ENCODE measurements around the gene THEMIS. TPM values are rescaled to one million over a fixed set of nuclear protein-coding genes. Genes with fewer than 3 reads are reported as not detected.

The THEMIS gene
- total and polyA plus RNA-seq, 2 donors (not counting 1 experiment from before 2014, with no cell fraction given), result not detected

GRCh38 chr6:127776320-127776719, 124.5 kb downstream of the THEMIS start:
- no peak for DNase-seq (ENCODE audit: low read depth in 2 of 2)

GRCh38 chr6:127775371-127775770, 125.5 kb downstream of the THEMIS start:
- no peak overlapping the region for H2AFZ ChIP-seq (ENCODE audit: low read length)
- no peaks in the 10 kb centered on the region for H3K79me2 ChIP-seq (ENCODE audit: control insufficient read depth, insufficient read depth, low read length)
- TF ChIP-seq CTCF (conservative IDR thresholded peaks at IDR 0.05 in 1 of 2, IDR thresholded peaks at IDR 0.05 in 1 of 2; ENCODE audit: low read depth in 1 of 2, low read length in 2 of 2) (no peak), EZH2 (IDR thresholded peaks at IDR 0.05; ENCODE audit: low read length, missing control alignments) (no peak)
- DNase-seq (ENCODE audit: low read depth in 2 of 2), result no peak
- H3K4me1 ChIP-seq (ENCODE audit: control insufficient read depth, extremely low read depth, insufficient read depth, low read length), result no peaks in the 10 kb centered on the region
- H3K4me2 ChIP-seq (ENCODE audit: extremely low read depth, insufficient read depth, low read length), result no peak overlapping the region
- H3K27ac ChIP-seq (ENCODE audit: insufficient read depth, low read length), result no peak overlapping the region
- no peak overlapping the region for H3K4me3 ChIP-seq (replicated peaks in 1 of 4; ENCODE audit: control extremely low read depth in 1 of 4, insufficient read depth in 1 of 4, low read depth in 3 of 4, low read length in 4 of 4)
- no peaks in the 10 kb centered on the region for H3K9me3 ChIP-seq (ENCODE audit: control insufficient read depth, insufficient read depth, low read depth, low read length)
- H3K9ac ChIP-seq (ENCODE audit: insufficient read depth, low read length), result no peak overlapping the region
- no peaks in the 10 kb centered on the region for H3K27me3 ChIP-seq (ENCODE audit: control insufficient read depth, insufficient read depth, low read length)
- no peaks in the 10 kb centered on the region for H4K20me1 ChIP-seq (ENCODE audit: control insufficient read depth, extremely low read depth, insufficient read depth, low read length)
- H3K36me3 ChIP-seq (ENCODE audit: control insufficient read depth, insufficient read depth, low read length), result no peaks in the 10 kb centered on the region

More at GRCh38 chr6:127776320-127776719, 124.5 kb downstream of the THEMIS start:
- H2AFZ ChIP-seq (ENCODE audit: low read length), result no peak overlapping the region
- H3K79me2 ChIP-seq (ENCODE audit: control insufficient read depth, insufficient read depth, low read length), result no peaks in the 10 kb centered on the region
- no peaks in the 10 kb centered on the region for H3K27me3 ChIP-seq (ENCODE audit: control insufficient read depth, insufficient read depth, low read length)
- no peaks in the 10 kb centered on the region for H3K9me3 ChIP-seq (ENCODE audit: control insufficient read depth, insufficient read depth, low read depth, low read length)
- H3K9ac ChIP-seq (ENCODE audit: insufficient read depth, low read length), result no peak overlapping the region
- no peak overlapping the region for H3K4me2 ChIP-seq (ENCODE audit: extremely low read depth, insufficient read depth, low read length)
- H3K36me3 ChIP-seq (ENCODE audit: control insufficient read depth, insufficient read depth, low read length), result no peaks in the 10 kb centered on the region
- H3K4me1 ChIP-seq (ENCODE audit: control insufficient read depth, extremely low read depth, insufficient read depth, low read length), result no peaks in the 10 kb centered on the region
- H3K4me3 ChIP-seq (replicated peaks in 1 of 4; ENCODE audit: control extremely low read depth in 1 of 4, insufficient read depth in 1 of 4, low read depth in 3 of 4, low read length in 4 of 4), result no peak overlapping the region
- no peaks in the 10 kb centered on the region for H4K20me1 ChIP-seq (ENCODE audit: control insufficient read depth, extremely low read depth, insufficient read depth, low read length)
- TF ChIP-seq CTCF (conservative IDR thresholded peaks at IDR 0.05 in 1 of 2, IDR thresholded peaks at IDR 0.05 in 1 of 2; ENCODE audit: low read depth in 1 of 2, low read length in 2 of 2) (no peak), EZH2 (IDR thresholded peaks at IDR 0.05; ENCODE audit: low read length, missing control alignments) (no peak)
- no peak overlapping the region for H3K27ac ChIP-seq (ENCODE audit: insufficient read depth, low read length)

GRCh38 chr6:127768745-127769144, 132.1 kb downstream of the THEMIS start:
- H3K9me3 ChIP-seq (ENCODE audit: control insufficient read depth, insufficient read depth, low read depth, low read length), result no peaks in the 10 kb centered on the region
- H3K79me2 ChIP-seq (ENCODE audit: control insufficient read depth, insufficient read depth, low read length), result no peaks in the 10 kb centered on the region
- H4K20me1 ChIP-seq (ENCODE audit: control insufficient read depth, extremely low read depth, insufficient read depth, low read length), result no peaks in the 10 kb centered on the region
- no peak for DNase-seq (ENCODE audit: low read depth in 2 of 2)
- no peak overlapping the region for H3K27ac ChIP-seq (ENCODE audit: insufficient read depth, low read length)
- H3K36me3 ChIP-seq (ENCODE audit: control insufficient read depth, insufficient read depth, low read length), result no peaks in the 10 kb centered on the region
- no peak overlapping the region for H3K9ac ChIP-seq (ENCODE audit: insufficient read depth, low read length)
- no peak overlapping the region for H3K4me3 ChIP-seq (replicated peaks in 1 of 4; ENCODE audit: control extremely low read depth in 1 of 4, insufficient read depth in 1 of 4, low read depth in 3 of 4, low read length in 4 of 4)
- TF ChIP-seq CTCF (conservative IDR thresholded peaks at IDR 0.05 in 1 of 2, IDR thresholded peaks at IDR 0.05 in 1 of 2; ENCODE audit: low read depth in 1 of 2, low read length in 2 of 2), result no peak
- TF ChIP-seq EZH2 (IDR thresholded peaks at IDR 0.05; ENCODE audit: low read length, missing control alignments), result no peak
- H3K4me2 ChIP-seq (ENCODE audit: extremely low read depth, insufficient read depth, low read length), result no peak overlapping the region
- H3K4me1 ChIP-seq (ENCODE audit: control insufficient read depth, extremely low read depth, insufficient read depth, low read length), result no peaks in the 10 kb centered on the region
- no peaks in the 10 kb centered on the region for H3K27me3 ChIP-seq (ENCODE audit: control insufficient read depth, insufficient read depth, low read length)
- H2AFZ ChIP-seq (ENCODE audit: low read length), result no peak overlapping the region

All from fibroblast of lung (primary cell).